ENCODE data around the gene GPR107. TPM values are rescaled to one million over a fixed set of nuclear protein-coding genes. Genes with fewer than 3 reads are reported as not detected.

The GPR107 gene
- total RNA-seq, 2 experiments from 2014 or later, result 10.4 to 24.3 TPM

DNA sequence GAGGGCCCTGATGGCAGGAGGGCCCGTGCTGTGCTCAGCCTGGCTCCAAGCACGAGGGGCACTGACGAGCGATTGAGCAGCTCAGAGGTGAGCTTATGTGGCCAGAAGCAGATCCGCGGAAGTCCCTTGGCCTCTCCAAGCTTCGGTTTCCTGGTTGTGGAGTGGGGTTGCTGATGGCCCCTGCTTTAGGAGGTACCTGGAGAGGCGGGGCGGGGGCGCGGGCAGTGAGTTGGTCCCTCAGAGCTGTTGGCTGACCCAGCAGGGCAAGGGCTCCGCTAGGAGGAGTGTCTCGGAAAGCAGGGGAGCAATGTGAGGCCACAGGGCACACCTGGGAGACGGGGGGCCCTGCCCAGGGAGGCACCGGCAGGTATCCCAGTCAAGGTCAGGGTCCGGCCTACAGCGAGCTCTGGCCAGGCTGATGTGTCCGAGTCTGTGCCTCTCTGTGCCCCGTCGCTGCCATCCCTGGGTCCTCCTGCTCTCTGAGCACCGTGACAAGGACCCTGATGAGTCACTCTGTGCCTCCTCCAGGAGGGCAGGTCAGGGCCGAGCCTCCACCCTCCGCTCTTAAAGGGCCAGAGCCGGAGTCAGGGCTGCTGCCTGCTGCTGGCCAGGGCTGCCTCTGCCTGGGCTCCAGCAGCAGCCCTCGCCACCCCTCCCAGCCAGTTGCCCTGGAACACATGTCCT is 133.3 kb downstream of the GPR107 start:
- POLR2A ChIA-PET, result no interaction called here
- DNase-seq (ENCODE audit: low spot score), result no peak
- H4K20me1 ChIP-seq (ENCODE audit: insufficient read depth, low read length), result no peaks in the 10 kb centered on the region
- no peaks in the 10 kb centered on the region for H3K36me3 ChIP-seq (ENCODE audit: insufficient read depth, low read length)
- no peaks in the 10 kb centered on the region for H3K79me2 ChIP-seq (ENCODE audit: insufficient read depth, low read depth, low read length)
- no peak overlapping the region for H3K4me2 ChIP-seq (ENCODE audit: low read length)
- H3K4me3 ChIP-seq (ENCODE audit: low read depth, low read length, poor library complexity, severe bottlenecking), result no peak overlapping the region
- H3K9me3 ChIP-seq (ENCODE audit: low read length), result no peaks in the 10 kb centered on the region
- CTCF ChIA-PET (ENCODE audit: unreplicated experiment), result no interaction called here
- no peaks in the 10 kb centered on the region for H3K4me1 ChIP-seq (ENCODE audit: insufficient read depth, low read length, poor library complexity, severe bottlenecking)
- no peaks in the 10 kb centered on the region for H3K9me2 ChIP-seq (ENCODE audit: insufficient read depth, low read length)
- BruUV-seq (replicated peaks), result no TSS peak
- H2AFZ ChIP-seq (ENCODE audit: low read length), result no peak overlapping the region
- TF ChIP-seq EZH2phosphoT487 (IDR thresholded peaks at IDR 0.05; ENCODE audit: borderline replicate concordance, low read depth, low read length), result no peak
- TF ChIP-seq, protein P1, sequence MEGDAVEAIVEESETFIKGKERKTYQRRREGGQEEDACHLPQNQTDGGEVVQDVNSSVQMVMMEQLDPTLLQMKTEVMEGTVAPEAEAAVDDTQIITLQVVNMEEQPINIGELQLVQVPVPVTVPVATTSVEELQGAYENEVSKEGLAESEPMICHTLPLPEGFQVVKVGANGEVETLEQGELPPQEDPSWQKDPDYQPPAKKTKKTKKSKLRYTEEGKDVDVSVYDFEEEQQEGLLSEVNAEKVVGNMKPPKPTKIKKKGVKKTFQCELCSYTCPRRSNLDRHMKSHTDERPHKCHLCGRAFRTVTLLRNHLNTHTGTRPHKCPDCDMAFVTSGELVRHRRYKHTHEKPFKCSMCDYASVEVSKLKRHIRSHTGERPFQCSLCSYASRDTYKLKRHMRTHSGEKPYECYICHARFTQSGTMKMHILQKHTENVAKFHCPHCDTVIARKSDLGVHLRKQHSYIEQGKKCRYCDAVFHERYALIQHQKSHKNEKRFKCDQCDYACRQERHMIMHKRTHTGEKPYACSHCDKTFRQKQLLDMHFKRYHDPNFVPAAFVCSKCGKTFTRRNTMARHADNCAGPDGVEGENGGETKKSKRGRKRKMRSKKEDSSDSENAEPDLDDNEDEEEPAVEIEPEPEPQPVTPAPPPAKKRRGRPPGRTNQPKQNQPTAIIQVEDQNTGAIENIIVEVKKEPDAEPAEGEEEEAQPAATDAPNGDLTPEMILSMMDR (conservative IDR thresholded peaks at IDR 0.05; ENCODE audit: low read length), result no peak
- intact Hi-C loops (cut with micrococcal nuclease; ENCODE audit: unreplicated experiment), result no loop called here
- H3K27ac ChIP-seq (ENCODE audit: low read depth, low read length, poor library complexity, severe bottlenecking), result no peak overlapping the region

DNA sequence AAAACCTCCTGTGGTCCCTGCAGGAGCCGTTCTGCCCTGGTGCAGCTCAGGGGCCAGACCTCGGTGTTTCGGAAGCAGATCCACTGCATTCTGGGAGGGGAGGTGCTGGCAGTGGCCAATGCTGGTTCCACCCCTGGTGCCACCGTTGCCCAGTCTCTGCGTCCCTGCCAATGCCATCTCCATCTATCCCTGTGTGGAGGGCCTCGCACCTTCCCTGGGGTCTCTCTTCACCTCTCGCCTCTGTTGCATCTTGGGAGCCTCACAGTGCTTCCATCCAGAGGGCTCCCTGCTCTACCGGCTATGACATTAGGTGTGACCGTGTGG is 133.8 kb downstream of the GPR107 start:
- Histone ChIP-seq H3K4me3 (ENCODE audit: low read depth, low read length, poor library complexity, severe bottlenecking) (no peak overlapping the region), H3K79me2 (ENCODE audit: insufficient read depth, low read depth, low read length) (no peaks in the 10 kb centered on the region), H4K20me1 (ENCODE audit: insufficient read depth, low read length) (no peaks in the 10 kb centered on the region), H3K27ac (ENCODE audit: low read depth, low read length, poor library complexity, severe bottlenecking) (no peak overlapping the region), H2AFZ (ENCODE audit: low read length) (no peak overlapping the region), H3K9me2 (ENCODE audit: insufficient read depth, low read length) (no peaks in the 10 kb centered on the region), H3K4me2 (ENCODE audit: low read length) (no peak overlapping the region), H3K9me3 (ENCODE audit: low read length) (no peaks in the 10 kb centered on the region), H3K4me1 (ENCODE audit: insufficient read depth, low read length, poor library complexity, severe bottlenecking) (no peaks in the 10 kb centered on the region), H3K36me3 (ENCODE audit: insufficient read depth, low read length) (no peaks in the 10 kb centered on the region)
- intact Hi-C loops (cut with micrococcal nuclease; ENCODE audit: unreplicated experiment), result no loop called here
- no peak for DNase-seq (ENCODE audit: low spot score)
- TF ChIP-seq EZH2phosphoT487 (IDR thresholded peaks at IDR 0.05; ENCODE audit: borderline replicate concordance, low read depth, low read length), result no peak
- TF ChIP-seq, protein P1 (conservative IDR thresholded peaks at IDR 0.05; ENCODE audit: low read length), result no peak
- ChIA-PET CTCF (ENCODE audit: unreplicated experiment) (no interaction called here), POLR2A (no interaction called here)
- no TSS peak for BruUV-seq (replicated peaks)

- intact Hi-C loops (cut with micrococcal nuclease; ENCODE audit: unreplicated experiment), result no loop called here
- no peak for DNase-seq (ENCODE audit: low spot score)
- no peak overlapping the region for H3K27ac ChIP-seq (ENCODE audit: low read depth, low read length, poor library complexity, severe bottlenecking)
- POLR2A ChIA-PET, result interaction anchor here (0.6 kb wide), 1 partner anchor 377 kb away, joined by 3 read pairs; no protein-coding TSS in a partner anchor
- H2AFZ ChIP-seq (ENCODE audit: low read length), result no peak overlapping the region
- H3K4me1 ChIP-seq (ENCODE audit: insufficient read depth, low read length, poor library complexity, severe bottlenecking), result no peaks in the 10 kb centered on the region
- no peaks in the 10 kb centered on the region for H3K9me3 ChIP-seq (ENCODE audit: low read length)
- no TSS peak for BruUV-seq (replicated peaks)
- H3K36me3 ChIP-seq (ENCODE audit: insufficient read depth, low read length), result no peaks in the 10 kb centered on the region
- CTCF ChIA-PET (ENCODE audit: unreplicated experiment), result no interaction called here
- H3K4me2 ChIP-seq (ENCODE audit: low read length), result no peak overlapping the region
- H4K20me1 ChIP-seq (ENCODE audit: insufficient read depth, low read length), result no peaks in the 10 kb centered on the region
- H3K79me2 ChIP-seq (ENCODE audit: insufficient read depth, low read depth, low read length), result no peaks in the 10 kb centered on the region
- H3K4me3 ChIP-seq (ENCODE audit: low read depth, low read length, poor library complexity, severe bottlenecking), result no peak overlapping the region
- H3K9me2 ChIP-seq (ENCODE audit: insufficient read depth, low read length), result no peaks in the 10 kb centered on the region
- TF ChIP-seq, protein P1 (conservative IDR thresholded peaks at IDR 0.05; ENCODE audit: low read length), result no peak
Measured at GRCh38 chr9:130188860-130189481, 135.3 kb downstream of the GPR107 start.
